Right forelimb (tissue), 1 donor: ENCODE measurements around the gene EI24.
"Not testable (repeated sequence)": the region's sequence is repeated elsewhere in the genome, so short reads cannot be mapped to it uniquely, and the experiment has no call there.

Source experiments
- DNase-seq: peaks from one replicate; pipeline ENCODE4 v3.0.0-alpha.2; 2018

The EI24 gene

GRCh38 chr11:125568970-125569914 lies at the start of gene EI24:
EI24 (plus strand) TSS chr11:125569477; CDS start chr11:125572528, 3,051 bp downstream.
- peak; percentile 93 for DNase-seq

DNA sequence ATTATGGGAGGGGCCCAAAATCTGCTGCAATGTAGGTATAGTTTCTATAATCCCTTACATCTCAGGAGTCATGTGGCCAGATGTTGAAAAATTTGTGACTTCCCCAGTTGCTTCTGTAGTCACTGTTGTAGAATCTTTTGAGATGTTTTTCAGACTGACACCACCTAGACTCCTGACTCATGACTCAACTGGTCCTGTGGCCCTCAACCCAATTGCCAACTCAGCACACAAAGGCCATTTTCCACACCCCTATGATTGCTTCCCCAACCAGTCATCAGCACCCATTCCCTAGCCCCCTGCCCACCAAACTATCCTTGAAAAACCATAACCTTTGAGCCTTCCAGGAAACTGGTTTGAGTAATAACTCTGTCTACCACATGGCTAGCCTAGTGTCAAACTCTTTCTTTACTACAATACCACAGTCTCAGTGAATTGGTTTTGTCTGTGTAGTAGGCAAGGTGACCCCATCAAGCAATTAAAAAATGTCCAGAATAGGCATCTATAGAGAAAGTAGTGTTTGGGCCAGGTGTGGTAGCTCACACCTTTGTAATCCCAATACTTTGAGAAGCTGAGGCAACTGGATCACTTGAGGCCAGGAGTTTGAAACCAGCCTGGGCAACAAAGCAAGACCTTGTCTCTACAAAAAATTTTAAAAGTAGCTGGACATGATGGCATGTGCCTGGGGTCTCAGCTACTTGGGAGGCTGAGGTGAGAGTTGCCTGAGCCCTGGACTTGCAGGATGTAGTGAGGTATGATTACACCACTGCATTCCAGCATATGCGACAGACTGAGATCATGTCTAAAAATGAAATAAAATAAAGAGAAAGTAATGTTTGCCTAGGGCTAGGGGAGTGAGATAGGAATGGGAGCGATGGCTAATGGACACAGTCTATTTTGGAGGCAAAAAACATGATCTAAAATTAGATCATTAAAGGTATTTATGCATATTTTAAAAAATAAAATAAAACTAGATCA lies 49.1 kb upstream of the EI24 start:
- DNase-seq: no peak

DNA sequence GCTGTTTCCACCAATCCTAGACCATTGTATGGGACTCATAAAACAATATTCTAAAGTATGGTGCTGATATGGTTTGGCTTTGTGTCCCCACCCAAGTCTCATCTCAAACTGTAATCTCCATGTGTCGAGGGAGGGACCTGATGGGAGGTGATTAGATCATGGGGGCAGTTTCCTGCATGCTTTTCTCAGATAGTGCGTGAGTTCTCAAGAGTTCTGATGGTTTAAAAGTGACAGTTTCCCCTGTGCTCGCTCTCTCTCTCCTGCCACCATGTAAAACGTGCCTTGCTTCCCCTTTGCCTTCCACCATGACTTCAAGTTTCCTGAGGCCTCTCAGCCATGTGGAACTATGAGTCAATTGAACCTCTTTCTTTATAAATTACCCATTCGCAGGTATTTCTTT lies 44.0 kb upstream of the EI24 start:
- no peak for DNase-seq

- DNase-seq: no peak
These were observed 36.6 kb upstream of the EI24 start for GRCh38 chr11:125532668-125533067.

GRCh38 chr11:125535585-125535984 lies 33.7 kb upstream of the EI24 start:
- no peak for DNase-seq

GRCh38 chr11:125536834-125537233 lies 32.4 kb upstream of the EI24 start:
- not testable (repeated sequence) for DNase-seq

GRCh38 chr11:125542709-125543108 lies 26.6 kb upstream of the EI24 start:
- DNase-seq: no peak

- DNase-seq: no peak
These were observed 18.5 kb upstream of the EI24 start for GRCh38 chr11:125550780-125551179.

DNA sequence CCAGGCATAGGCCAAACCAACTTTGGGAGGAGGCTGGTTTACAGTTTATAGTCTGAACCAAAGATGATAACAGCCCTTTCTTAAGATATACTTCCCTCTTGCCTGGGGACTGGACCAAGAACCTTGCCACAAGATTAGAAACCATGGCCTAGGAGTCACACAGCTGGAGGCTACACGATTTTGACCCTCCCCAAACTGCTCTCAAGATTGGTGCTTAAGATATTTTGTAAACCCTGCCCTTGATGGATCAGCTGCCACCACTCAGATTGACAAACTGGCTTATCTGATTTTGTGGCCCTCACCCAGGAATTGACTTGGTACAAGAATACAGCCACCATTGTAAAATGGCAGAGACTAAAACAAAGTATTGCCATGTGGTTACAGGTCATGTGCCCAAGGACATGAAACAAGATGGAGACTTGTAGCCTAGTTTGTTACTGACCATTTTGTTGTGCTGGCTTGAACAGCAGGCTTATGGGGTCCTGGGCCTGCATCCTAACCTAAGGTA lies 17.4 kb upstream of the EI24 start:
- no peak for DNase-seq

DNA sequence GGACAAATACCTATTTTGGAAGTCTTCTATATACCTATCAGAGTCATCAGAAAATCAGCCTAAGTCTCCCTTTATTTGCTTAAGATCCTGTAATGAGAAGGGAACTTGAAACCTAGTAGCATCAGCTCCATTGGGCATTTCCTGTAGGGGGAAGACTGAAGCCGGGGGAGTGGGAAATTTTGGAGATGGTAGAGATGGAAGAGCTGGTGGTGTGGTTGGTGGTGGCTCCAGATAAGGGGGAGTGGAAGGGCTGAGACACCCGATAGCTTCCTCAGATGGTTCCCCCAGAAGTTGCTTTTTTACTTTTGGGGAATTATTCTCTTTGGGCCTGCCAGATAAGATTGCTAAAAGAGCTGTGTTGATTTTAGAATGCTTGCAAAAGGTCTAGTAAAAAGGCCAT lies 16.4 kb upstream of the EI24 start:
- no peak for DNase-seq

DNA sequence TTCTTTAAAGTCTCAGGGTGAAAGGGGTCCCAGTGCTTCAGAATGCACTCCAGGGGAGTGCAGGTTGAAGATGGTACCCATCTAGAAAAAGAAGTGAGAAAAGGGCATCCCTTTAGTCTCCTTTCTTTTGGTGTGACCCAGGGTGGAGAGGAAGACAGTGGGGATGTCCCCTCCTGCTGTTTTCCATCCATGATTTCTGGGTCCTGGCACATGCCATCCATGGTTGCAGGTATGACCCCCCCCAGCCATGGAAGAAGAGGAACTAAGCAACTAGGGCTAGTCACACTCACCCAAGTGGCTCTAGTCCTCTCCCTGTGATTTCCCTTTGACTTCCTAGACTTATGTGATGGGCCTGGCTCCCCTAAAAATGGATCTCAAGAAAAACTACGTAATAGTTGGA lies 15.9 kb upstream of the EI24 start:
- DNase-seq: no peak

GRCh38 chr11:125554038-125554437 lies 15.2 kb upstream of the EI24 start:
- DNase-seq: no peak

- no peak for DNase-seq
These were observed 9.4 kb upstream of the EI24 start for GRCh38 chr11:125559888-125560287.

- DNase-seq: no peak
These were observed 7.4 kb upstream of the EI24 start for GRCh38 chr11:125561924-125562323.

DNA sequence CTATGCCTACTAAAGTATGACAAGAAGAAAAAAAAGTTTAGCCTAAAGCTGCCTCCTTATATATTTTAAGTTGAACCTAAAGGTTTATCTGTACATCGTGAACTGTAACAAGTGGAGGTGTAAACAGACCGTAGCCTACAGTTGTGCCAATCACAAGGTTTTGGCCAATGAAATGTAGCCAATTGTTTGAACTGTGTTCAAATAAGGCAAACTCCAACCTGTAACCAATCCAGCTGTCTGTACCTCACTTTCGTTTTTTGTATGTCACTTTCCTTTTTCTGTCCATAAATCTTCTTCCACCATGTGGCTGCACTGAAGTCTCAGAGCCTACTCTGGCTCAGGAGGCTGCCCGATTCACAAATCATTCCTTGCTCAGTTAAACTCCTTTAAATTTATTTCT lies 6.8 kb upstream of the EI24 start:
- DNase-seq: no peak

- DNase-seq: no peak
These were observed 4.9 kb upstream of the EI24 start for GRCh38 chr11:125564357-125564756.

- DNase-seq: no peak
These were observed 3.0 kb upstream of the EI24 start for GRCh38 chr11:125566235-125566634.

- no peak for DNase-seq
These were observed 791 bp downstream of the EI24 start for GRCh38 chr11:125569915-125570621.

DNA sequence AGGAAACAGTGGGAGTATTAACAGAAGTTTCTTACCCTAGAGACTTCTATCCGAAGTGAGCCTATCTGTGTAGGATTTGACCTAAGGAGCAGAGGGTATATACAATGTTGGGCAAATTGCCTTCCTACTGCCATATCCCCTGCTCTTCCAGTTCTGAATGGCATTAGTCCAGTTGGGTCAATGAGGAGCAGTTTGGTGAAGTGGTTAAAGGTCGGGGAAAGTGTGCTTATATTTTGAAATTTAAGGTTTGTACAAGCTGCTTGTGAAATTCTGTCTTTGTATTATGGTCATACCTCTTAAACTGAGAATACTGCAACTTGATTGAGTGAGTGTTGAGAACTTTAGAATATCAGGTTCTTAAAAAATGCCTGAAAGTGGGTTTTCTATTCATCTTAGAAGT lies 1.7 kb downstream of the EI24 start:
- no peak for DNase-seq

DNA sequence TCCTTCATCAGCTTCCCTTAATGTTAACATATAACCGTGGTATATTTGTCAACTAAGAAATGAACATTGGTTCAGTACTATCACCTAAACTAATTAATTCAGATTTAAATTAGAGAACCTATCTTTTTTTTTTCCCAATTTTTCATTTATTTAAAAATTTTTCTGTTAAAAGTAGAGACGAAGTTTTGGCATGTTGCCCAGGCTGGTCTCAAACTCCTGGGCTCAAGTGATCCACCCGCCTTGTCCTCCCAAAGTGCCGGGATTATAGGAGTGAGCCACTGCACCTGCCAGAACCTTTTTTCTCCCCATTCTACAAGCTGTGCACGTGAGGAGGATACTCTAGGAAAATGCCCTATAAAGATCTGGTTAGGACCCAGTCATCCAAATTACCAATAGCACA lies 3.6 kb downstream of the EI24 start:
- DNase-seq: no peak

- not testable (repeated sequence) for DNase-seq
These were observed 7.9 kb downstream of the EI24 start for GRCh38 chr11:125577181-125577580.

GRCh38 chr11:125578783-125579182 lies 9.5 kb downstream of the EI24 start:
- no peak for DNase-seq

DNA sequence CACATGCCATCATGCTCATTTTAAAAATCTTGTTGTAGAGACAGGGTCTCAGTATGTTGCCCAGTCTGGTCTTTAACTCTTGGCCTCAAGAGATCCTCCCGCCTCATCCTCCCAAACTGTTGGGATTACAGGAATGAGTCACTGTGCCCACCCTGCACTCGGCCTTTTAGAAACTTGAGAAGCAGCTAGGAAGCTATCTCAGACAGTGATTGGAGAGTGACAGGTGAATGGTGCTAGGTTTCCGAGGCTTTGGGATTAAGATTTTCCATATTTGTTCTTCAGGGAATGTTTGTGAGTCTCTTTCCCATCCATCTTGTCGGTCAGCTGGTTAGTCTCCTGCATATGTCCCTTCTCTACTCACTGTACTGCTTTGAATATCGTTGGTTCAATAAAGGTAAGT lies 10.5 kb downstream of the EI24 start:
- no peak for DNase-seq
